GM19025 (cell line): ENCODE measurements around the gene MUC4.

Source experiments
- ATAC-seq: cut with Tn5 transposase; IDR thresholded peaks from one replicate; pipeline ENCODE4 v1.9.1; 2021; ENCODE audit warnings: mild to moderate bottlenecking, low read depth, moderate library complexity; ENCODE audit not compliant: unreplicated experiment

Gene MUC4

GRCh38 chr3:195708626-195709481, 102.9 kb downstream of the MUC4 start:
- no peak for ATAC-seq

- ATAC-seq, result no peak
These were observed 103.7 kb downstream of the MUC4 start for GRCh38 chr3:195708061-195708460.

GRCh38 chr3:195705081-195705991, 106.4 kb downstream of the MUC4 start:
- no peak for ATAC-seq

- ATAC-seq, result no peak
These were observed 107.2 kb downstream of the MUC4 start for GRCh38 chr3:195704433-195704999.

- no peak for ATAC-seq
These were observed 108.0 kb downstream of the MUC4 start for GRCh38 chr3:195703776-195704175.

GRCh38 chr3:195701042-195701915, 110.5 kb downstream of the MUC4 start:
- no peak for ATAC-seq

- no peak for ATAC-seq
These were observed 111.4 kb downstream of the MUC4 start for GRCh38 chr3:195700319-195700718.

- no peak for ATAC-seq
These were observed 111.9 kb downstream of the MUC4 start for GRCh38 chr3:195699860-195700259.

- ATAC-seq, result no peak
These were observed 112.3 kb downstream of the MUC4 start for GRCh38 chr3:195699388-195699771.

- ATAC-seq, result no peak
These were observed 112.9 kb downstream of the MUC4 start for GRCh38 chr3:195698647-195699387.

GRCh38 chr3:195698325-195698646, 113.4 kb downstream of the MUC4 start:
- ATAC-seq, result no peak

- no peak for ATAC-seq
These were observed 114.0 kb downstream of the MUC4 start for GRCh38 chr3:195697582-195698324.
